Spleen (tissue), 11 donors: Measurements from ENCODE around the gene SEMA7A. TPM values are rescaled to one million over a fixed set of nuclear protein-coding genes. Genes with fewer than 3 reads are reported as not detected.

Experiments used
- DNase-seq: peaks from one replicate; pipeline ENCODE4 v3.0.0-alpha.2; 2020
- H3K27ac ChIP-seq, 8 donors: fragments of 200-600 bp; sonication (generic) in 7 of 8; 1 replicate in 4 of 8; 2 replicates in 4 of 8; pipeline versions ENCODE4 v1.5.0 to v1.8.0; 2016 to 2021; ENCODE audit warnings: inconsistent platforms in 4 of 8, mild to moderate bottlenecking in 4 of 8, moderate library complexity in 1 of 8
- H3K27me3 ChIP-seq, 7 donors: fragments of 200-600 bp; sonication (generic) in 6 of 7; replicated peaks in 1 of 7; 1 replicate in 4 of 7; 2 replicates in 3 of 7; pipeline versions ENCODE4 v1.5.0 to v1.8.0; 2016 to 2021; ENCODE audit warnings: inconsistent platforms in 3 of 7, mild to moderate bottlenecking in 1 of 7
- H3K36me3 ChIP-seq, 6 donors: fragments of 200-600 bp; sonication (generic) in 5 of 6; 1 replicate in 4 of 6; 2 replicates in 2 of 6; pipeline versions ENCODE4 v1.5.0 to v1.8.0; 2016 to 2021; ENCODE audit warnings: inconsistent platforms in 2 of 6
- H3K4me1 ChIP-seq, 6 donors: fragments of 200-600 bp; sonication (generic) in 5 of 6; 1 replicate in 3 of 6; 2 replicates in 3 of 6; pipeline versions ENCODE4 v1.5.0 to v1.8.0; 2016 to 2021; ENCODE audit warnings: inconsistent platforms in 3 of 6
- H3K4me3 ChIP-seq, 8 donors: fragments of 200-600 bp; sonication (generic) in 7 of 8; 1 replicate in 4 of 8; 2 replicates in 4 of 8; pipeline versions ENCODE4 v1.5.0 to v1.8.0; 2016 to 2021; ENCODE audit warnings: inconsistent platforms in 4 of 8, mild to moderate bottlenecking in 4 of 8, moderate library complexity in 2 of 8
- H3K9me3 ChIP-seq, 8 donors: fragments of 200-600 bp; sonication (generic) in 7 of 8; 1 replicate in 4 of 8; 2 replicates in 4 of 8; pipeline versions ENCODE4 v1.5.0 to v1.8.0; 2016 to 2021; ENCODE audit warnings: inconsistent platforms in 4 of 8
- CTCF ChIP-seq, 11 experiments: fragments of 200-600 bp in 7 of 11; fragments of 450-650 bp in 4 of 11; sonication (generic) in 4 of 11; IDR thresholded peaks in 8 of 11; conservative IDR thresholded peaks in 3 of 11; 1 replicate in 7 of 11; 2 replicates in 4 of 11; pipeline versions ENCODE4 v1.4.0 to v1.8.0; 2016 to 2021; ENCODE audit warnings: antibody characterized with exemption in 11 of 11, inconsistent platforms in 4 of 11, mild to moderate bottlenecking in 1 of 11
- POLR2A ChIP-seq, 3 donors: fragments of 450-650 bp; IDR thresholded peaks; one replicate each; pipeline ENCODE4 v1.5.1; 2017; ENCODE audit warnings: antibody characterized with exemption in 3 of 3, mild to moderate bottlenecking in 1 of 3
- POLR2AphosphoS5 ChIP-seq, 3 donors: sonication (generic); formaldehyde crosslinking; IDR thresholded peaks; one replicate each; pipeline ENCODE4 v1.5.1; 2017; ENCODE audit warnings: antibody characterized with exemption in 3 of 3
- WGBS, 5 donors: extraction: QIAGEN DNeasy Blood & Tissue Kit in 3 of 5; methylation state at CpG; one replicate each; pipeline versions ENCODE4 v1.1.5 to v1.1.7; 2013 to 2018; 5-methylcytosine and 5-hydroxymethylcytosine counted together
- intact Hi-C: fragments of 100-400 bp; cut with DNase I; formaldehyde crosslinking; loops from one replicate; pipeline ENCODE4 v1.15.0; 2023; ENCODE audit warnings: low total_unique reads
- polyA plus RNA-seq, 3 donors: library from polyadenylated mRNA; stranded (reverse); fragments of 200-250 nt; gene quantifications; one replicate each; pipeline ENCODE4 v1.2.1, GENCODE V29; 2013
- total RNA-seq, 7 donors: library from RNA; depleted of rRNA in 3 of 7; stranded (reverse); fragments of >200 nt in 3 of 7; fragmentation: NEBNext Ultra II Directional in 4 of 7; extraction: Animal tissue kit (Norgen Biotek cat#: 25700) in 4 of 7; gene quantifications; one replicate each; pipeline versions ENCODE4 v1.1.0 to v1.2.1, GENCODE V29; 2016 to 2021
- donor health status: healthy with polysubstance abuse.
- donor health status: DM: no; HTN: no; CAD: no; lungs with moderate emphysema.
- donor health status: DM: no; HTN: no; CAD: no.
- donor health status: Bipolar disorder and iron deficiency.
- donor health status: healthy.
- donor health status: DM: no; HTN: no; CAD: no.
- donor health status: DM: yes; HTN: yes; CAD: no.

SEMA7A gene
- total and polyA plus RNA-seq, 10 donors = 41.6 to 154 (median 127) TPM

GRCh38 chr15:74451322-74451721 lies 17.6 kb upstream of the SEMA7A start:
- no peaks in the 10 kb centered on the region for H3K9me3 ChIP-seq
- no peak overlapping the region for H3K27ac ChIP-seq
- H3K36me3 ChIP-seq = peaks cover 0 to 100% (median 78%) of the 10 kb centered on the region in 6 donors
- peaks cover 0 to 37% (median 15%) of the 10 kb centered on the region in 6 donors for H3K4me1 ChIP-seq
- intact Hi-C loops = no loop called here
- no peak overlapping the region for H3K4me3 ChIP-seq
- 88 to 95% (median 93%) methylated on average over 2 of the region's 2 CpGs for WGBS, 5 donors
- H3K27me3 ChIP-seq = no peaks in the 10 kb centered on the region
- TF ChIP-seq POLR2AphosphoS5 (IDR thresholded peaks at IDR 0.05) (no peak), CTCF (IDR thresholded peaks at IDR 0.05 in 8 of 11, conservative IDR thresholded peaks at IDR 0.05 in 3 of 11) (no peak), POLR2A (IDR thresholded peaks at IDR 0.05) (no peak)
- no peak for DNase-seq

DNA sequence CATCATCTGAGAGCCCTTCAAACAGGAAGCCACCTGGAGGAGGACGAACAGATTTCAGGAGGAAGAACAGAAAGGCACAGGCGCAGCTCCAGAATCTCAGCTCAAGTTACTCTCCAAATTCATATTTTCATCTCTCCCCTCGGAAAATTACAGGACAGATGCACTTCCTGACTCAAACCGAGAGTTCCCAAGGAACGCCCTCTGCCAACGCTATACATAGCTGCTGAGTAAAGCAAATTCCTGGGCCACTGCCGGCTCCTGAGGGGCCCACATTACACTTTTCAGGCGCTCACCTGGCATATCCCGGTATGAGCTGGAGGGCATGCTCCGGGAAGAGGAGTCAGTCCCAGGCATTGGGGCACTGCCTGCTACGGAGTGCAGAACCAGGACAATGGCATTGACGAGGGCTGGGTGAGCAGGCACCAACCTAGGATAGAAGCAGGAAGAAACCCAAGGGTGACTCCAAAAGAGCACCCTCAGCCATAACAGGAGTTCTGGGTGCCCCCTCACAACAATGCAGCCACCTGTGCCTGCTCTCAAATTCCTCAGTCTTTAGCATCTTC lies 16.0 kb upstream of the SEMA7A start:
- Histone ChIP-seq H3K4me1 (peaks cover 0 to 33% (median 19%) of the 10 kb centered on the region in 6 donors), H3K4me3 (no peak overlapping the region), H3K36me3 (peaks cover 0 to 100% (median 83%) of the 10 kb centered on the region in 6 donors), H3K27me3 (no peaks in the 10 kb centered on the region), H3K27ac (no peak overlapping the region), H3K9me3 (no peaks in the 10 kb centered on the region)
- DNase-seq = peak; percentile 47
- intact Hi-C loops = no loop called here
- TF ChIP-seq POLR2A (IDR thresholded peaks at IDR 0.05) (no peak), POLR2AphosphoS5 (IDR thresholded peaks at IDR 0.05) (no peak), CTCF (IDR thresholded peaks at IDR 0.05 in 8 of 11, conservative IDR thresholded peaks at IDR 0.05 in 3 of 11) (no peak)
- WGBS, 5 donors = 89 to 95% (median 92%) methylated on average over 12 of the region's 12 CpGs

GRCh38 chr15:74449095-74449494 lies 15.3 kb upstream of the SEMA7A start:
- TF ChIP-seq POLR2AphosphoS5 (IDR thresholded peaks at IDR 0.05) (no peak), POLR2A (IDR thresholded peaks at IDR 0.05) (no peak), CTCF (IDR thresholded peaks at IDR 0.05 in 8 of 11, conservative IDR thresholded peaks at IDR 0.05 in 3 of 11) (no peak)
- peak; percentile 51 for DNase-seq
- intact Hi-C loops = no loop called here
- Histone ChIP-seq H3K4me3 (no peak overlapping the region), H3K9me3 (no peaks in the 10 kb centered on the region), H3K27me3 (no peaks in the 10 kb centered on the region), H3K4me1 (peaks cover 5 to 33% (median 13%) of the 10 kb centered on the region in 6 donors), H3K27ac (no peak overlapping the region), H3K36me3 (peaks cover 0 to 100% (median 82%) of the 10 kb centered on the region in 6 donors)
- WGBS, 5 donors = 96 to 100% (median 97%) methylated on average over 1 to 7 of the region's 7 CpGs

DNA sequence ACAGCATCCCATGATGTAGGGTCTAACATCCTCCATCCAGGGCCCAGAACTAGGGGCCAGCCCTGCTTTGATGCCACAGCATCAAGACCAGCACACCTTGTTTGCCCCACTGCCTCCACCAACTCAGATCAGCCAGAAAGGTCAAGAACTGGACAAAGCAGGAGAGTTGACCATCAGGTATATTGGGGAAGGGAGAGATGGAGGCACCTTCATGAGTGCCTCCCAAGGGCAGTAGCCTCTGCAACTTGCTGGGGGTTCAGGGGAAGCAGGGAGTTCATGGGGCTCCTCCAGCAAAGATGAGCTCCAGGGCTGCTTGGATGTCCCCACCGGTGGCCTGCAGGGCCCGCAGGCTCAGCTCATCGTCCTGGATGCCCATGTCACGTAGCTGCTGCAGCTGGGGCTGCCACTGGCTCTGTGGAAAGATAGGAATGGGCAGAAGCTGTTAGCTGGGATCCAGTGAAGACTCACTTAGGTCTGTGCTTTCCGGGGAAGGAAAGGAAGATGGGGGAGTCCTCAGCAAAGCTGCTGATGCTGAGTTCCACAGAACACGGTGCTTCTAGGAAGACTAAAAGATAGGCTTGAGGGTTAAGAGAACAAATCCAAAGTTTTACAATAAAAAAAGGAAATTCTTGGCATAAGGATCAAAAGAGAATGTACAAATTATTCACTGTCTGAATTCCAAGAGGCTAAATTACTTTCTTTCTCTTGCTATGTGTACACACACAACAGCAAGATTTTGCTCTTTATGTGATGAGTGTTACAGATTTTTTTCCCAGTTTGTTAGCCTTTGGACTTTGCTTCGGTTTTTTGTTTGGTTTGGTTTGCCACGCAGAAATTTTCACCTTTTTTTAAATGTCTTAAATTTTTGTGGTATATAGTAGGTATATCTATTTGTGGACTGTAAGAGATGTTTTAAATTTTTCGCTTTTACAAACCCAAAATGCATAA lies 12.3 kb upstream of the SEMA7A start:
- peaks cover 0 to 72% (median 63%) of the 10 kb centered on the region in 6 donors for H3K36me3 ChIP-seq
- H3K4me3 ChIP-seq = no peak overlapping the region
- H3K9me3 ChIP-seq = no peaks in the 10 kb centered on the region
- intact Hi-C loops = no loop called here
- no peaks in the 10 kb centered on the region for H3K27me3 ChIP-seq
- peak overlapping the region in 1 of 8 donors; percentile 61 for H3K27ac ChIP-seq
- peaks cover 4 to 42% (median 7%) of the 10 kb centered on the region in 6 donors for H3K4me1 ChIP-seq
- DNase-seq = peak; percentile 54
- WGBS, 5 donors = 95 to 97% (median 95%) methylated on average over 8 to 9 of the region's 9 CpGs
- no peak for TF ChIP-seq POLR2A (IDR thresholded peaks at IDR 0.05)
- no peak for TF ChIP-seq POLR2AphosphoS5 (IDR thresholded peaks at IDR 0.05)
- TF ChIP-seq CTCF (IDR thresholded peaks at IDR 0.05 in 8 of 11, conservative IDR thresholded peaks at IDR 0.05 in 3 of 11) = no peak
